IMR-90 (cell line): ENCODE data around the gene GALNT9. TPM values are rescaled to one million over a fixed set of nuclear protein-coding genes. Genes with fewer than 3 reads are reported as not detected.

Source experiments
- ATAC-seq: fragments of 200-7000 bp; cut with Tn5 transposase; 2 replicates; pipeline ENCODE4 v1.9.1; 2020; ENCODE audit warnings: low read depth, mild to moderate bottlenecking, moderate library complexity
- BruUV-seq: library from RNA; stranded (reverse); fragments of 400-500 nt; replicated peaks from 2 replicates; lab custom pipeline; 2021; lab: Mats Ljungman, UMichigan
- CTCF ChIA-PET: fragments of 300-600 bp; formaldehyde crosslinking; extraction: SDS; loops from one replicate; lab custom pipeline; 2021; ENCODE audit warnings: antibody characterized with exemption; lab: Yijun Ruan, JAX
- POLR2A ChIA-PET: fragments of 300-600 bp; sonication (Branson Sonifier 250); formaldehyde crosslinking; loops from one replicate; lab custom pipeline; 2022; ENCODE audit warnings: antibody characterized with exemption; ENCODE audit not compliant: unreplicated experiment; lab: Charles Lee
- DNase-seq: peaks from one replicate; pipeline ENCODE4 v3.0.0; 2013
- H2AFZ ChIP-seq: replicated peaks from 2 replicates; pipeline ENCODE3; 2013; ENCODE audit warnings: low read length, mild to moderate bottlenecking; ENCODE audit not compliant: poor library complexity
- H2AK5ac ChIP-seq: 2 replicates; pipeline ENCODE4 v1.6.1; 2013; ENCODE audit warnings: low read depth, low read length, inconsistent platforms
- H2AK9ac ChIP-seq: replicated peaks from 2 replicates; pipeline ENCODE3; 2013; ENCODE audit warnings: mild to moderate bottlenecking, low read depth, low read length, moderate library complexity; ENCODE audit not compliant: poor library complexity
- H2BK120ac ChIP-seq: 2 replicates; pipeline ENCODE4 v1.6.1; 2013; ENCODE audit warnings: low read depth, low read length, inconsistent platforms
- H2BK15ac ChIP-seq: 3 replicates; pipeline ENCODE4 v1.6.1; 2013; ENCODE audit warnings: low read depth, low read length, inconsistent platforms
- H2BK20ac ChIP-seq: 2 replicates; pipeline ENCODE4 v1.6.1; 2013; ENCODE audit warnings: low read depth, mild to moderate bottlenecking, inconsistent platforms, low read length, moderate library complexity
- H2BK5ac ChIP-seq: 2 replicates; pipeline ENCODE4 v1.6.1; 2013; ENCODE audit warnings: mild to moderate bottlenecking, low read depth, low read length, inconsistent platforms; ENCODE audit not compliant: poor library complexity, severe bottlenecking
- H3K14ac ChIP-seq: replicated peaks from 2 replicates; pipeline ENCODE4 v1.6.1; 2013; ENCODE audit warnings: low read depth, low read length, inconsistent platforms
- H3K18ac ChIP-seq: 2 replicates; pipeline ENCODE4 v1.6.1; 2013; ENCODE audit warnings: low read depth, low read length, control low read depth
- H3K23ac ChIP-seq: 2 replicates; pipeline ENCODE4 v1.6.1; 2013; ENCODE audit warnings: low read depth, low read length, inconsistent platforms
- H3K27ac ChIP-seq: 2 replicates; pipeline ENCODE4 v1.5.1; 2013; ENCODE audit warnings: mild to moderate bottlenecking, control low read depth, low read length; ENCODE audit not compliant: insufficient read depth
- H3K27me3 ChIP-seq: 2 replicates; pipeline ENCODE4 v1.6.1; 2013; ENCODE audit warnings: low read length; ENCODE audit not compliant: control insufficient read depth, insufficient read depth
- H3K36me3 ChIP-seq: 2 replicates; pipeline ENCODE4 v1.6.1; 2013; ENCODE audit warnings: low read length, mixed read lengths; ENCODE audit not compliant: control insufficient read depth, insufficient read depth
- H3K4ac ChIP-seq: 2 replicates; pipeline ENCODE4 v1.6.1; 2013; ENCODE audit warnings: low read depth, low read length, inconsistent platforms
- H3K4me1 ChIP-seq: 2 replicates; pipeline ENCODE4 v1.6.1; 2013; ENCODE audit warnings: low read length, mixed read lengths; ENCODE audit not compliant: control insufficient read depth, insufficient read depth
- H3K4me2 ChIP-seq: 2 replicates; pipeline ENCODE4 v1.6.1; 2013; ENCODE audit warnings: low read depth, mild to moderate bottlenecking, control low read depth, low read length, moderate library complexity
- H3K4me3 ChIP-seq: 2 replicates; pipeline ENCODE4 v1.5.1; 2013; ENCODE audit warnings: low read depth, mild to moderate bottlenecking, control low read depth, low read length, moderate library complexity; ENCODE audit not compliant: insufficient read depth
- H3K56ac ChIP-seq: 2 replicates; pipeline ENCODE4 v1.6.1; 2013; ENCODE audit warnings: low read length, inconsistent platforms; ENCODE audit not compliant: insufficient read depth; ENCODE audit errors: extremely low read depth
- H3K79me1 ChIP-seq, 2 experiments: 2 replicates each; pipeline ENCODE4 v1.6.1; 2013; ENCODE audit warnings: low read length in 2 of 2, inconsistent platforms in 1 of 2, low read depth in 1 of 2
- H3K9ac ChIP-seq: 2 replicates; pipeline ENCODE4 v1.6.1; 2013; ENCODE audit warnings: low read depth, low read length, control low read depth
- H3K9me1 ChIP-seq: 2 replicates; pipeline ENCODE4 v1.6.1; 2013; ENCODE audit warnings: low read length, inconsistent platforms; ENCODE audit not compliant: insufficient read depth
- H3K9me3 ChIP-seq: 2 replicates; pipeline ENCODE4 v1.6.1; 2013; ENCODE audit warnings: low read length; ENCODE audit not compliant: control insufficient read depth, insufficient read depth
- H4K20me1 ChIP-seq: 2 replicates; pipeline ENCODE4 v1.6.1; 2013; ENCODE audit warnings: low read length, inconsistent platforms; ENCODE audit not compliant: insufficient read depth
- H4K5ac ChIP-seq: 2 replicates; pipeline ENCODE4 v1.6.1; 2013; ENCODE audit warnings: mild to moderate bottlenecking, low read depth, low read length, control low read depth
- H4K8ac ChIP-seq, 2 experiments: 2 replicates each; pipeline ENCODE4 v1.6.1; 2013; ENCODE audit warnings: low read depth in 2 of 2, low read length in 2 of 2, control low read depth in 1 of 2, inconsistent platforms in 1 of 2
- H4K91ac ChIP-seq: 2 replicates; pipeline ENCODE4 v1.6.1; 2013; ENCODE audit warnings: low read depth, low read length, inconsistent platforms; ENCODE audit not compliant: insufficient read depth
- CEBPB ChIP-seq: IDR thresholded peaks from 2 replicates; pipeline ENCODE4 v1.6.1; 2012; ENCODE audit warnings: low read depth, low read length, improper control_type of control experiment
- FOS ChIP-seq: fragments of 150-350 bp; IDR thresholded peaks from 2 replicates; pipeline ENCODE4 v1.6.1; 2016; ENCODE audit warnings: low read depth, low read length
- MAFK ChIP-seq: IDR thresholded peaks from 2 replicates; pipeline ENCODE4 v1.6.1; 2012; ENCODE audit warnings: low read depth, low read length, improper control_type of control experiment
- MAZ ChIP-seq: IDR thresholded peaks from 2 replicates; pipeline ENCODE4 v1.6.1; 2012; ENCODE audit warnings: low read depth, mild to moderate bottlenecking, low read length, improper control_type of control experiment, moderate library complexity, borderline replicate concordance
- MXI1 ChIP-seq: IDR thresholded peaks from 2 replicates; pipeline ENCODE4 v1.6.1; 2012; ENCODE audit warnings: low read depth, mild to moderate bottlenecking, low read length, moderate library complexity, borderline replicate concordance
- POLR2A ChIP-seq: IDR thresholded peaks from 2 replicates; pipeline ENCODE4 v1.6.1; 2012; ENCODE audit warnings: mild to moderate bottlenecking, low read depth, low read length
- RAD21 ChIP-seq: IDR thresholded peaks from 2 replicates; pipeline ENCODE4 v1.6.1; 2012; ENCODE audit warnings: low read length, improper control_type of control experiment
- RFX5 ChIP-seq: IDR thresholded peaks from 2 replicates; pipeline ENCODE4 v1.8.0; 2012; ENCODE audit warnings: low read depth, mild to moderate bottlenecking, low read length, moderate library complexity
- WGBS, 2 experiments: methylation state at CpG; one replicate each; pipeline versions ENCODE4 v1.1.5 to v1.1.7; 2013; ENCODE audit warnings: missing lambda C conversion rate in 2 of 2; ENCODE audit not compliant: insufficient read length in 1 of 2; ENCODE audit errors: extremely low coverage in 2 of 2; 5-methylcytosine and 5-hydroxymethylcytosine counted together
- dilution Hi-C: fragments of 300-500 bp; cut with HindIII; formaldehyde crosslinking; loops from one replicate; pipeline ENCODE4 v1.14.3; 2018; ENCODE audit warnings: low sequenced_read_pairs; ENCODE audit not compliant: unreplicated experiment
- in situ Hi-C: fragments of 300-500 bp; cut with MboI; formaldehyde crosslinking; loops from 3 replicates; pipeline ENCODE4 v1.14.3; 2019; ENCODE audit warnings: low sequenced_read_pairs, inconsistent platforms, mixed read lengths
- intact Hi-C: fragments of 100-400 bp; cut with micrococcal nuclease; formaldehyde crosslinking; loops from 2 replicates; pipeline ENCODE4 v1.10.0; 2022
- polyA plus RNA-seq, 3 experiments: library from polyadenylated mRNA; depleted of rRNA; stranded (reverse); fragments of >200 nt; gene quantifications; 2 replicates each; pipeline ENCODE4 v1.2.3, GENCODE V29; 2012; ENCODE audit warnings: low replicate concordance in 1 of 3
- total RNA-seq: library from RNA; depleted of rRNA; stranded (reverse); fragments of >200 nt; gene quantifications from 2 replicates; pipeline ENCODE4 v1.2.3, GENCODE V29; 2012
- TF ChIP-seq, protein P1 (sequence below): conservative IDR thresholded peaks from 2 replicates; pipeline ENCODE4 v1.5.1; 2012; ENCODE audit warnings: mild to moderate bottlenecking, low read depth, low read length, improper control_type of control experiment
- TF ChIP-seq, protein P2 (sequence below): fragments of 150-350 bp; IDR thresholded peaks from 2 replicates; pipeline ENCODE4 v1.6.1; 2017; ENCODE audit warnings: mild to moderate bottlenecking, antibody characterized with exemption, low read length, low read depth

Gene GALNT9
- total and polyA plus RNA-seq, 2 of the 4 experiments (the other 2 are of a cell fraction) = under 0.01 to 0.12 TPM

DNA sequence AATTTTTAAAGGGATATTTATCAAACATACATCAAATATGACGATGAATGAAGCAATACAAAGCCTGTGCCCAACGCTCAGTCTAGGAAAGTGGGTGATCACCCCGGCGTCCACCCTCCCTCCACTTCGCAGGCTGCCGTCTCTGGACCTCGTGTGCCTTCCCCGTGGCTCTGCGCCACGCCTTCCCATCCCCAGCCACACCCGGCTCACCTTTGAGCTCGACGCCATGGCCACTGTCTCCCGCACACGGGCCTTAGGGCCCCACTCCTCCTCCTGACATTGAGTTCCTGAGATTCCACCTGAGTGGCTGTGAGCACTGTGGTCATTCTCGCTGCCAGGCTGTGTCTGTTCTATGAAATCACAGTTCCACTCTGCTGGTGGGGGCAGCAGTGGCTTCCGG is 56.7 kb downstream of the GALNT9 start:
- dilution Hi-C loops = no loop called here

More for the DNA sequence above, 56.7 kb downstream of the GALNT9 start:
- Histone ChIP-seq H3K9me1 (no peaks in the 10 kb centered on the region), H2AFZ (no peak overlapping the region), H3K4me1 (no peaks in the 10 kb centered on the region), H3K14ac (no peak overlapping the region), H4K20me1 (no peaks in the 10 kb centered on the region), H2BK5ac (no peak overlapping the region), H2BK120ac (no peak overlapping the region), H4K91ac (no peak overlapping the region), H3K9ac (no peak overlapping the region), H3K27ac (no peak overlapping the region), H2BK20ac (no peak overlapping the region), H2AK9ac (no peak overlapping the region), H3K4me2 (no peak overlapping the region), H2AK5ac (no peak overlapping the region), H2BK15ac (no peak overlapping the region), H3K56ac (no peak overlapping the region), H3K18ac (no peak overlapping the region), H3K4ac (no peak overlapping the region), H3K4me3 (no peak overlapping the region), H3K79me1 (no peaks in the 10 kb centered on the region), H3K27me3 (peaks cover 10% of the 10 kb centered on the region; the same call in 1 of the 2 replicates), H3K36me3 (no peaks in the 10 kb centered on the region), H4K8ac (no peak overlapping the region), H4K5ac (no peak overlapping the region), H3K9me3 (peaks cover 5% of the 10 kb centered on the region; the same call in 1 of the 2 replicates), H3K23ac (no peak overlapping the region)
- in situ Hi-C loops = no loop called here
- ATAC-seq (no peak), DNase-seq (no peak)
- POLR2A ChIA-PET = no interaction called here
- CTCF ChIA-PET = no interaction called here
- WGBS, 2 experiments = 89% methylated on average over 12 of the region's 17 CpGs; no CpG with 5 or more reads in 1 of the 2 experiments
- BruUV-seq = no TSS peak
- TF ChIP-seq RAD21 (no peak), CEBPB (no peak), MAFK (no peak), FOS (no peak), MAZ (no peak), RFX5 (no peak), POLR2A (no peak), MXI1 (no peak)
- TF ChIP-seq, protein P1, sequence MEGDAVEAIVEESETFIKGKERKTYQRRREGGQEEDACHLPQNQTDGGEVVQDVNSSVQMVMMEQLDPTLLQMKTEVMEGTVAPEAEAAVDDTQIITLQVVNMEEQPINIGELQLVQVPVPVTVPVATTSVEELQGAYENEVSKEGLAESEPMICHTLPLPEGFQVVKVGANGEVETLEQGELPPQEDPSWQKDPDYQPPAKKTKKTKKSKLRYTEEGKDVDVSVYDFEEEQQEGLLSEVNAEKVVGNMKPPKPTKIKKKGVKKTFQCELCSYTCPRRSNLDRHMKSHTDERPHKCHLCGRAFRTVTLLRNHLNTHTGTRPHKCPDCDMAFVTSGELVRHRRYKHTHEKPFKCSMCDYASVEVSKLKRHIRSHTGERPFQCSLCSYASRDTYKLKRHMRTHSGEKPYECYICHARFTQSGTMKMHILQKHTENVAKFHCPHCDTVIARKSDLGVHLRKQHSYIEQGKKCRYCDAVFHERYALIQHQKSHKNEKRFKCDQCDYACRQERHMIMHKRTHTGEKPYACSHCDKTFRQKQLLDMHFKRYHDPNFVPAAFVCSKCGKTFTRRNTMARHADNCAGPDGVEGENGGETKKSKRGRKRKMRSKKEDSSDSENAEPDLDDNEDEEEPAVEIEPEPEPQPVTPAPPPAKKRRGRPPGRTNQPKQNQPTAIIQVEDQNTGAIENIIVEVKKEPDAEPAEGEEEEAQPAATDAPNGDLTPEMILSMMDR = no peak
- TF ChIP-seq, protein P2, sequence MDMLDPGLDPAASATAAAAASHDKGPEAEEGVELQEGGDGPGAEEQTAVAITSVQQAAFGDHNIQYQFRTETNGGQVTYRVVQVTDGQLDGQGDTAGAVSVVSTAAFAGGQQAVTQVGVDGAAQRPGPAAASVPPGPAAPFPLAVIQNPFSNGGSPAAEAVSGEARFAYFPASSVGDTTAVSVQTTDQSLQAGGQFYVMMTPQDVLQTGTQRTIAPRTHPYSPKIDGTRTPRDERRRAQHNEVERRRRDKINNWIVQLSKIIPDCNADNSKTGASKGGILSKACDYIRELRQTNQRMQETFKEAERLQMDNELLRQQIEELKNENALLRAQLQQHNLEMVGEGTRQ = no peak
- intact Hi-C loops = no loop called here
